Stimulated activated effector memory CD8-positive, alpha-beta T cell treated with anti-CD3 and anti-CD28 coated beads, Interleukin-12 subunit alpha, Interleukin-12 subunit beta, amount 100 ng/mL, for 72 hours (primary cell): ENCODE results near the gene PLD4.
A peak's percentile ranks its signal among the peaks of the same experiment; 100 is the strongest.

Source experiments
- ATAC-seq: fragments of 150-1000 bp; cut with Tn5 transposase; 2 replicates; pipeline ENCODE4 v1.10.0; 2021
- DNase-seq, 2 donors: peaks; one replicate each; pipeline ENCODE4 v3.0.0; 2021 to 2022; ENCODE audit warnings: low spot score in 2 of 2
- H3K27ac Mint-ChIP-seq: one replicate; pipeline ENCODE4 v1.8.0; 2022; ENCODE audit warnings: mild to moderate bottlenecking, mixed read lengths
- H3K36me3 Mint-ChIP-seq: one replicate; pipeline ENCODE4 v1.8.0; 2022; ENCODE audit warnings: mild to moderate bottlenecking, mixed read lengths
- H3K4me1 Mint-ChIP-seq: one replicate; pipeline ENCODE4 v1.8.0; 2022; ENCODE audit warnings: mixed read lengths
- H3K4me3 Mint-ChIP-seq: one replicate; pipeline ENCODE4 v1.8.0; 2022; ENCODE audit warnings: mild to moderate bottlenecking, mixed read lengths
- H3K9me3 Mint-ChIP-seq: one replicate; pipeline ENCODE4 v1.8.0; 2022; ENCODE audit warnings: mixed read lengths

The PLD4 gene

GRCh38 chr14:104892531-104893434 lies 31.9 kb upstream of the PLD4 start:
- Mint-ChIP-seq H3K4me3 (no peak overlapping the region), H3K4me1 (peaks cover 5% of the 10 kb centered on the region), H3K36me3 (peaks cover 5% of the 10 kb centered on the region), H3K9me3 (no peaks in the 10 kb centered on the region), H3K27ac (no peak overlapping the region)
- ATAC-seq, result no peak
- no peak for DNase-seq

GRCh38 chr14:104893435-104894207 lies 31.1 kb upstream of the PLD4 start:
- no peak for ATAC-seq
- peaks cover 5% of the 10 kb centered on the region for H3K36me3 Mint-ChIP-seq
- H3K4me1 Mint-ChIP-seq, result peaks cover 5% of the 10 kb centered on the region
- DNase-seq, result peak in 1 of 2 donors; percentile 43
- no peak overlapping the region for H3K27ac Mint-ChIP-seq
- no peak overlapping the region for H3K4me3 Mint-ChIP-seq
- H3K9me3 Mint-ChIP-seq, result no peaks in the 10 kb centered on the region

GRCh38 chr14:104894331-104895206 lies 30.1 kb upstream of the PLD4 start:
- peaks cover 5% of the 10 kb centered on the region for H3K4me1 Mint-ChIP-seq
- DNase-seq (no peak), ATAC-seq (no peak)
- no peak overlapping the region for H3K4me3 Mint-ChIP-seq
- peaks cover 5% of the 10 kb centered on the region for H3K36me3 Mint-ChIP-seq
- H3K9me3 Mint-ChIP-seq, result no peaks in the 10 kb centered on the region
- no peak overlapping the region for H3K27ac Mint-ChIP-seq

GRCh38 chr14:104895207-104895785 lies 29.4 kb upstream of the PLD4 start:
- H3K4me1 Mint-ChIP-seq, result peaks cover 5% of the 10 kb centered on the region
- H3K4me3 Mint-ChIP-seq, result no peak overlapping the region
- DNase-seq (peak in 1 of 2 donors; percentile 45), ATAC-seq (no peak)
- peaks cover 5% of the 10 kb centered on the region for H3K36me3 Mint-ChIP-seq
- H3K9me3 Mint-ChIP-seq, result no peaks in the 10 kb centered on the region
- no peak overlapping the region for H3K27ac Mint-ChIP-seq

- Mint-ChIP-seq H3K9me3 (no peaks in the 10 kb centered on the region), H3K4me3 (no peak overlapping the region), H3K27ac (no peak overlapping the region), H3K4me1 (peaks cover 8% of the 10 kb centered on the region), H3K36me3 (peaks cover 5% of the 10 kb centered on the region)
- ATAC-seq (no peak), DNase-seq (no peak)
These were observed 28.7 kb upstream of the PLD4 start for GRCh38 chr14:104895786-104896661.

GRCh38 chr14:104897330-104898194 lies 27.1 kb upstream of the PLD4 start:
- no peak for DNase-seq
- no peak for ATAC-seq
- no peaks in the 10 kb centered on the region for H3K9me3 Mint-ChIP-seq
- no peak overlapping the region for H3K4me3 Mint-ChIP-seq
- H3K4me1 Mint-ChIP-seq, result peaks cover 12% of the 10 kb centered on the region
- peaks cover 5% of the 10 kb centered on the region for H3K36me3 Mint-ChIP-seq
- no peak overlapping the region for H3K27ac Mint-ChIP-seq

- no peak for DNase-seq
- H3K4me3 Mint-ChIP-seq, result no peak overlapping the region
- peaks cover 5% of the 10 kb centered on the region for H3K36me3 Mint-ChIP-seq
- H3K4me1 Mint-ChIP-seq, result peaks cover 12% of the 10 kb centered on the region
- H3K27ac Mint-ChIP-seq, result no peak overlapping the region
- H3K9me3 Mint-ChIP-seq, result no peaks in the 10 kb centered on the region
- ATAC-seq, result no peak
These were observed 26.5 kb upstream of the PLD4 start for GRCh38 chr14:104898195-104898558.

GRCh38 chr14:104898870-104899510 lies 25.7 kb upstream of the PLD4 start:
- Mint-ChIP-seq H3K4me1 (peaks cover 12% of the 10 kb centered on the region), H3K4me3 (no peak overlapping the region), H3K9me3 (no peaks in the 10 kb centered on the region), H3K27ac (no peak overlapping the region), H3K36me3 (peaks cover 5% of the 10 kb centered on the region)
- ATAC-seq (no peak), DNase-seq (no peak)

GRCh38 chr14:104899781-104900180 lies 24.9 kb upstream of the PLD4 start:
- H3K4me1 Mint-ChIP-seq, result peaks cover 12% of the 10 kb centered on the region

GRCh38 chr14:104900639-104901512 lies 23.8 kb upstream of the PLD4 start:
- DNase-seq, result no peak
- H3K4me1 Mint-ChIP-seq, result peaks cover 12% of the 10 kb centered on the region
- H3K4me3 Mint-ChIP-seq, result no peak overlapping the region
- ATAC-seq, result no peak
- no peaks in the 10 kb centered on the region for H3K36me3 Mint-ChIP-seq
- H3K9me3 Mint-ChIP-seq, result no peaks in the 10 kb centered on the region
- H3K27ac Mint-ChIP-seq, result no peak overlapping the region

More at GRCh38 chr14:104899781-104900180, 24.9 kb upstream of the PLD4 start:
- DNase-seq, result no peak
- Mint-ChIP-seq H3K4me3 (no peak overlapping the region), H3K9me3 (no peaks in the 10 kb centered on the region), H3K36me3 (peaks cover 5% of the 10 kb centered on the region), H3K27ac (no peak overlapping the region)
- no peak for ATAC-seq

GRCh38 chr14:104903990-104904389 lies 20.7 kb upstream of the PLD4 start:
- no peak for ATAC-seq
- no peak overlapping the region for H3K27ac Mint-ChIP-seq

More at GRCh38 chr14:104903990-104904389, 20.7 kb upstream of the PLD4 start:
- DNase-seq, result no peak
- Mint-ChIP-seq H3K36me3 (no peaks in the 10 kb centered on the region), H3K4me3 (no peak overlapping the region), H3K9me3 (no peaks in the 10 kb centered on the region), H3K4me1 (peaks cover 7% of the 10 kb centered on the region)
